Caco-2 (cell line): ENCODE data around the gene NEU2. TPM values are rescaled to one million over a fixed set of nuclear protein-coding genes. Genes with fewer than 3 reads are reported as not detected.

Experiments
- BruUV-seq: library from RNA; stranded (reverse); fragments of 400-500 nt; replicated peaks from 2 replicates; lab custom pipeline; 2021; lab: Mats Ljungman, UMichigan
- CTCF ChIA-PET: fragments of 300-600 bp; sonication (Branson Sonifier 250); formaldehyde crosslinking; loops from one replicate; lab custom pipeline; 2022; ENCODE audit warnings: antibody characterized with exemption; lab: Charles Lee
- POLR2A ChIA-PET: fragments of 300-600 bp; sonication (Branson Sonifier 250); formaldehyde crosslinking; loops from one replicate; lab custom pipeline; 2022; ENCODE audit warnings: antibody characterized with exemption; lab: Charles Lee
- DNase-seq, 2 experiments: peaks; one replicate each; pipeline versions ENCODE4 v3.0.0 to v3.0.0-alpha.2; 2020 to 2022
- H3K27me3 ChIP-seq: replicated peaks from 2 replicates; pipeline ENCODE4 v1.6.0; 2011; ENCODE audit warnings: low read length; ENCODE audit not compliant: control insufficient read depth, insufficient read depth
- H3K36me3 ChIP-seq: 2 replicates; pipeline ENCODE4 v1.5.1; 2011; ENCODE audit warnings: low read length; ENCODE audit not compliant: control insufficient read depth, insufficient read depth
- H3K4me1 ChIP-seq: fragments of 250-450 bp; sonication (Bioruptor Pico); 2 replicates; pipeline ENCODE4 v1.5.1; 2020; ENCODE audit warnings: mild to moderate bottlenecking
- H3K4me3 ChIP-seq: 2 replicates; pipeline ENCODE4 v1.5.1; 2011; ENCODE audit warnings: low read depth, mild to moderate bottlenecking, control low read depth, low read length
- H3K9me3 ChIP-seq: fragments of 250-450 bp; sonication (Bioruptor Pico); 2 replicates; pipeline ENCODE4 v1.5.1; 2020; ENCODE audit warnings: mild to moderate bottlenecking, moderate library complexity
- H3K27ac Mint-ChIP-seq: one replicate; pipeline ENCODE4 v1.8.0; 2022; ENCODE audit warnings: mixed read lengths; ENCODE audit not compliant: unreplicated experiment
- H3K27me3 Mint-ChIP-seq: one replicate; pipeline ENCODE4 v1.8.0; 2022; ENCODE audit warnings: mixed read lengths; ENCODE audit not compliant: insufficient read depth, unreplicated experiment
- H3K36me3 Mint-ChIP-seq: one replicate; pipeline ENCODE4 v1.8.0; 2022; ENCODE audit warnings: mild to moderate bottlenecking, mixed read lengths; ENCODE audit not compliant: insufficient read depth, unreplicated experiment
- H3K4me1 Mint-ChIP-seq: one replicate; pipeline ENCODE4 v1.8.0; 2022; ENCODE audit warnings: low read depth, mixed read lengths; ENCODE audit not compliant: unreplicated experiment
- H3K4me3 Mint-ChIP-seq: one replicate; pipeline ENCODE4 v1.8.0; 2022; ENCODE audit warnings: mild to moderate bottlenecking, moderate library complexity, mixed read lengths; ENCODE audit not compliant: unreplicated experiment
- H3K9me3 Mint-ChIP-seq: one replicate; pipeline ENCODE4 v1.8.0; 2022; ENCODE audit warnings: mixed read lengths; ENCODE audit not compliant: unreplicated experiment
- intact Hi-C: fragments of 100-400 bp; cut with micrococcal nuclease; formaldehyde crosslinking; loops from one replicate; pipeline ENCODE4 v1.10.0; 2022; ENCODE audit not compliant: unreplicated experiment
- total RNA-seq: library from RNA; stranded (reverse); gene quantifications from 2 replicates; pipeline ENCODE4 v1.2.3, GENCODE V29; 2022
- TF ChIP-seq, protein P1 (sequence below), 2 experiments: fragments of 200-600 bp in 1 of 2; IDR thresholded peaks; 1 replicate in 1 of 2; 2 replicates in 1 of 2; pipeline versions ENCODE4 v1.5.1 to v1.8.0; 2011 to 2022; ENCODE audit warnings: antibody characterized with exemption in 1 of 2, control low read depth in 1 of 2, inconsistent platforms in 1 of 2, low read depth in 1 of 2, low read length in 1 of 2, mild to moderate bottlenecking in 1 of 2, moderate library complexity in 1 of 2; ENCODE audit not compliant: insufficient read depth in 1 of 2, severe bottlenecking in 1 of 2, unreplicated experiment in 1 of 2

Gene NEU2
- total RNA-seq, 1 experiment from 2014 or later = not detected

DNA sequence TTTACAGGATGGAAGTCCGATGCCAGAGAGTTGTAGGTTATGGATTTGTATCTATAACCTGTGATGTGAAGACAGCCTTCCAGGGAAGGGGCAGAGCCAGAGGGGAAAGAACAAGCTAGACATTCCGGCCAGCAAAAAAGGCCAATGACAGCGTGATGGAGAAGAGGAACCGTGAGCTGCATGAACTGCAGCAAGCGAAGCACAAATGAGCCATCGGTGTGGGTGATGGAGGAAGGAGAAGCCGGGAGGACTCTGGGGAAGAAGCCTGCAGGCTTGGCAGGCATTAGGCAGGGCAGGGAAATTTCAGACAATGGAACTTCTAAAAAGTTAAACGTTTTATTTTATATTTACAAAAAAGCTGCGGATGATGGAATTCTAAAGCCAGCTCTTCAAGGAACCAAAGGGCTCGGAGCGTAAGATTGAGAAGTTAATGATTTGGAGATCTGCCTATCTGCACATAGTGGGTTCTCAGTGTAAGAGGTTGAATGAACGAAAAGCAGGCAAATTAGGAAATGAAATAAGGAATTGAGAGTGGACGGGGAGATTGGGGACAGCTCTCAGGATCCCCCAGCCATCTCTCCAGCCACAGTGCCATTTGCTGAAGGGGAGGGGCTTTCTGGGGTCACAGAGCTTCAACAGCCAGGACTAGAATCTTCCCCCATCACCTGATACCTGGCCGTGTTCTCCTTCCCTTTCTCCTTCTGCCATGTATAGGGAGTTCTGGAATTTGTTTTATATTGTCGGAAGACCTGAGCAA lies 47.8 kb upstream of the NEU2 start:
- H3K27ac Mint-ChIP-seq = no peak overlapping the region
- H3K4me3 Mint-ChIP-seq = no peak overlapping the region
- Histone ChIP-seq H3K4me3 (no peak overlapping the region), H3K36me3 (no peaks in the 10 kb centered on the region), H3K27me3 (no peaks in the 10 kb centered on the region), H3K9me3 (no peaks in the 10 kb centered on the region), H3K4me1 (no peaks in the 10 kb centered on the region)
- BruUV-seq = no TSS peak
- H3K36me3 Mint-ChIP-seq = peaks cover 5% of the 10 kb centered on the region
- TF ChIP-seq, protein P1, sequence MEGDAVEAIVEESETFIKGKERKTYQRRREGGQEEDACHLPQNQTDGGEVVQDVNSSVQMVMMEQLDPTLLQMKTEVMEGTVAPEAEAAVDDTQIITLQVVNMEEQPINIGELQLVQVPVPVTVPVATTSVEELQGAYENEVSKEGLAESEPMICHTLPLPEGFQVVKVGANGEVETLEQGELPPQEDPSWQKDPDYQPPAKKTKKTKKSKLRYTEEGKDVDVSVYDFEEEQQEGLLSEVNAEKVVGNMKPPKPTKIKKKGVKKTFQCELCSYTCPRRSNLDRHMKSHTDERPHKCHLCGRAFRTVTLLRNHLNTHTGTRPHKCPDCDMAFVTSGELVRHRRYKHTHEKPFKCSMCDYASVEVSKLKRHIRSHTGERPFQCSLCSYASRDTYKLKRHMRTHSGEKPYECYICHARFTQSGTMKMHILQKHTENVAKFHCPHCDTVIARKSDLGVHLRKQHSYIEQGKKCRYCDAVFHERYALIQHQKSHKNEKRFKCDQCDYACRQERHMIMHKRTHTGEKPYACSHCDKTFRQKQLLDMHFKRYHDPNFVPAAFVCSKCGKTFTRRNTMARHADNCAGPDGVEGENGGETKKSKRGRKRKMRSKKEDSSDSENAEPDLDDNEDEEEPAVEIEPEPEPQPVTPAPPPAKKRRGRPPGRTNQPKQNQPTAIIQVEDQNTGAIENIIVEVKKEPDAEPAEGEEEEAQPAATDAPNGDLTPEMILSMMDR (IDR thresholded peaks at IDR 0.05; ENCODE audit: insufficient read depth in 1 of 2, low read depth in 1 of 2, low read length in 1 of 2, severe bottlenecking in 1 of 2, unreplicated experiment in 1 of 2) = no peak
- no peak for DNase-seq
- POLR2A ChIA-PET = no interaction called here
- intact Hi-C loops = no loop called here
- no peaks in the 10 kb centered on the region for H3K9me3 Mint-ChIP-seq
- H3K27me3 Mint-ChIP-seq = no peaks in the 10 kb centered on the region
- H3K4me1 Mint-ChIP-seq = peaks cover 6% of the 10 kb centered on the region
- CTCF ChIA-PET = no interaction called here

DNA sequence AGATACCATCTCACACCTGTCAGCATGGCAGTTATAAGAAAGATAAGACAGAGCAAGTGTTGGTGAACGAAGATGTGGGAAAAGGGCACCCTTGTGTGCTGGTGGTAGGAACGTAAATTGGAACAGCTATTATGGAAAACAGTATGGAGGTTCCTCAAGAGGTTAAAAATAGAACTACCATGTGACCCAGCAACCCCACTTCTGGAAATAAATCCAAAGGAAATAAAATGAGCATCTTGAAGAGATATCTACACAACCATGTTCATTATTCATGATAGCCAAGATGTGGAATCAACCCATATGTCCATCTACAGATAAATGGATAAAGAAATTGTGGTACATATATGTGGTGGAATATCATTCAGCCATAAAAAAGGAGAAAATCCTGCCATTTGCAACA lies 46.3 kb upstream of the NEU2 start:
- Mint-ChIP-seq H3K4me3 (no peak overlapping the region), H3K9me3 (no peaks in the 10 kb centered on the region), H3K36me3 (no peaks in the 10 kb centered on the region), H3K27ac (no peak overlapping the region), H3K27me3 (no peaks in the 10 kb centered on the region), H3K4me1 (peaks cover 6% of the 10 kb centered on the region)
- Histone ChIP-seq H3K4me1 (no peaks in the 10 kb centered on the region), H3K36me3 (no peaks in the 10 kb centered on the region), H3K9me3 (no peaks in the 10 kb centered on the region), H3K4me3 (no peak overlapping the region), H3K27me3 (no peaks in the 10 kb centered on the region)
- intact Hi-C loops = no loop called here
- DNase-seq = no peak
- TF ChIP-seq, protein P1 (IDR thresholded peaks at IDR 0.05; ENCODE audit: insufficient read depth in 1 of 2, low read depth in 1 of 2, low read length in 1 of 2, severe bottlenecking in 1 of 2, unreplicated experiment in 1 of 2) = no peak
- ChIA-PET POLR2A (no interaction called here), CTCF (no interaction called here)
- no TSS peak for BruUV-seq

DNA sequence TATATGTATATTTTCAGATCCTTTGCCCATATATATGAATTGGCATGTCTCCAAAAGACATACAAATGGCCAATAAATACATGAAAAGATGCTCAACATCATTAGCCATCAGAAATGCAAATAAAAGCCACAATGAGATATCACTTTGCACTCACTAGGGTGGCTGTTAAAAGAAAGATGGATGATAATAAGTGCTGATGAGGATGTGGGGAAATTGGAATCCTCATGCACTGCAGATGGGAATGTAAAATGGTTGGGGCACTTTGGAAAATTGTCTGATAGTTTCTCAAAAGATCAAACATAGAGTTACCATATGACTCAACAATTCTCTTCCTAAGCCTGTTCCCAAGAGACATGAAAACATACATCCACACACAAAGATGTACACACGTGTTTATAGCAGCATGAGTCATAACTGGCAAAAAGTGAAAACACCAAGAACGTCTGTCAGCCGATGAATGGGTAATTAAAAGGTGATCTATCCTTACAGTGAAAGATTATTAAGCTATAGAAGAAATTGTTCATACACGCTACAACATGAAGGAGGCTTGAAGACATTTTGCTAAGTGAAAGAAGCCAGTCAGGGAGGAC lies 39.1 kb upstream of the NEU2 start:
- Mint-ChIP-seq H3K36me3 (no peaks in the 10 kb centered on the region), H3K27ac (no peak overlapping the region), H3K27me3 (peaks cover 4% of the 10 kb centered on the region), H3K4me3 (no peak overlapping the region), H3K4me1 (peaks cover 6% of the 10 kb centered on the region), H3K9me3 (no peaks in the 10 kb centered on the region)
- H3K4me3 ChIP-seq = no peak overlapping the region
- DNase-seq = no peak
- no peaks in the 10 kb centered on the region for H3K9me3 ChIP-seq
- no TSS peak for BruUV-seq
- no peaks in the 10 kb centered on the region for H3K4me1 ChIP-seq
- TF ChIP-seq, protein P1 (IDR thresholded peaks at IDR 0.05; ENCODE audit: insufficient read depth in 1 of 2, low read depth in 1 of 2, low read length in 1 of 2, severe bottlenecking in 1 of 2, unreplicated experiment in 1 of 2) = no peak
- H3K36me3 ChIP-seq = no peaks in the 10 kb centered on the region
- ChIA-PET CTCF (no interaction called here), POLR2A (no interaction called here)
- intact Hi-C loops = no loop called here
- no peaks in the 10 kb centered on the region for H3K27me3 ChIP-seq
